ENCODE measurements around the gene NEUROG1. TPM values are rescaled to one million over a fixed set of nuclear protein-coding genes. Genes with fewer than 3 reads are reported as not detected.

The NEUROG1 gene
- total RNA-seq, 1 donor from 2014 or later: 0.04 TPM

DNA sequence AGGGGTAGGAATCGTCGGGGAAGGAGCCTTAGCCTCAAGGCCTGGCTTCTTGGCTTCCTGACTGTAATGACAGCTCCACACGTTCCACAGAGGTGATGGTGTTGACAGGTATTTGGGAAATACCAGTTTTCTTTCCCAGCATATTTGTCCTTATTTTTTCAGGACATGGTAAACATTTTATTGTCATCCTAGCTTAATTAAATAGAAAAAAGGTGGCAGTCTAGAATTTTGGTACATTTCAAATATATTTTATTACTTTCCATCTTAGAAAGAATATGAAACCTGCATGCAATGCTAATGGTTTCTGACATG is 34.6 kb upstream of the NEUROG1 start:
- Histone ChIP-seq H3K36me3 (ENCODE audit: control insufficient read depth, insufficient read depth, low read length) (no peaks in the 10 kb centered on the region), H3K27me3 (ENCODE audit: control insufficient read depth, insufficient read depth, low read length) (peaks cover 8% of the 10 kb centered on the region), H3K4me3 (ENCODE audit: low read depth, low read length) (no peak overlapping the region)
- no peak for DNase-seq (ENCODE audit: low read depth)
- TF ChIP-seq, protein P1, sequence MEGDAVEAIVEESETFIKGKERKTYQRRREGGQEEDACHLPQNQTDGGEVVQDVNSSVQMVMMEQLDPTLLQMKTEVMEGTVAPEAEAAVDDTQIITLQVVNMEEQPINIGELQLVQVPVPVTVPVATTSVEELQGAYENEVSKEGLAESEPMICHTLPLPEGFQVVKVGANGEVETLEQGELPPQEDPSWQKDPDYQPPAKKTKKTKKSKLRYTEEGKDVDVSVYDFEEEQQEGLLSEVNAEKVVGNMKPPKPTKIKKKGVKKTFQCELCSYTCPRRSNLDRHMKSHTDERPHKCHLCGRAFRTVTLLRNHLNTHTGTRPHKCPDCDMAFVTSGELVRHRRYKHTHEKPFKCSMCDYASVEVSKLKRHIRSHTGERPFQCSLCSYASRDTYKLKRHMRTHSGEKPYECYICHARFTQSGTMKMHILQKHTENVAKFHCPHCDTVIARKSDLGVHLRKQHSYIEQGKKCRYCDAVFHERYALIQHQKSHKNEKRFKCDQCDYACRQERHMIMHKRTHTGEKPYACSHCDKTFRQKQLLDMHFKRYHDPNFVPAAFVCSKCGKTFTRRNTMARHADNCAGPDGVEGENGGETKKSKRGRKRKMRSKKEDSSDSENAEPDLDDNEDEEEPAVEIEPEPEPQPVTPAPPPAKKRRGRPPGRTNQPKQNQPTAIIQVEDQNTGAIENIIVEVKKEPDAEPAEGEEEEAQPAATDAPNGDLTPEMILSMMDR (IDR thresholded peaks at IDR 0.05; ENCODE audit: insufficient read depth, low read length, poor library complexity, severe bottlenecking): no peak

DNA sequence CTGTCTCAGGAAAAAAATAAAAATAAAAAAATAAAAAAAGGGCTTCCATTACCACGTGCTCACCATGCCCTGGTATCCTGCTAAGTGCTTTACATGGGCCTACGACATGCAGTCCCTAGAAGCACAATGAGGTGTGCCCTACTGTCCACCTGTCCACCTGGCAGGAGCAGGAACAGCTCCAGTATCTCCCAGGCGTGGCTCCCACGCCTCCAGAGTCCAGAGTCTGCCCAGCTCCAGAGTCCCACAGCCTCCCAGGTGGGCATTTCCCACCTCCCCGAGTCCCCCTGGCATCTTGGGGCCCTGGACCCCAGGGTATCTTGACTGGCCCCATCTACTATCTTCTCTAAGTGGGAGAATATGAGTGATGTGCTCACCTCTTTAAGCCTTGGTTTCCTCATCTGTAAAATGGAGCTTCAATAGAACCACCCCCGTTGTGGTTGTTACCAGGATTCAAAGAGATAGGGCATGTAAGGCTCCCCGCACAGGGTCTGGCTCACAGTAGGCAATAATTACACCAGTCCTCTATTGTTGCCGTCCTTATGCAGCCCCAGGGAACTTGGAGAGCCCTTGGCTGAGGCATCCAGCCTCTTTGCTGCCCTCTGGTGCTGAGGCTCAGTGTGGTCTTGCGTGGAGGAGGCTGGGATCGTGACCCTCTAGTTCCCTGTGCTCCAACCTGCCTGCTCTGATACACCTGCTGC is 34.1 kb upstream of the NEUROG1 start:
- DNase-seq (ENCODE audit: low read depth): no peak
- TF ChIP-seq, protein P1 (IDR thresholded peaks at IDR 0.05; ENCODE audit: insufficient read depth, low read length, poor library complexity, severe bottlenecking): peak; percentile 69

DNA sequence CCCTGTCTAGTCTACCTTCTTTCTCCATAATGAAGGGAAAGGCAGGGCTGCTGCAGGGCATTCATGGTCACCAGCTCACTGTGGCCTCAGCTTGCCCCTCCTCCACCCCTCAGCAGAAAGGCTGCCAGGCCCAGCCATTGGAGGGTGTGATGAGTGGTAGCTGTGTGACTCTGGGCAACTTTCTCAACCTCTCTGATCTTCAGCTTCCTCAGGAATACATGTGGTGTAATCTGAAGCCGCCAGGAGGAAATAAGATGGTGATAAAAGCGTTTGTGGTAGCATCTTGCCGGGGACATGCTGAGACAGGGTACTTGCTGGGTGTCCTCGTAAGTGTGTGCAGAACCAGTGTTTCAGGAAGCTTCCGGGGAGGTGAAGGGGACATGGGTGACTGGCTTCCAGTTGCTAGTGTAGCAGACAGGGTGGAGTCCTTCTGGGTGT is 33.2 kb upstream of the NEUROG1 start:
- TF ChIP-seq, protein P1 (IDR thresholded peaks at IDR 0.05; ENCODE audit: insufficient read depth, low read length, poor library complexity, severe bottlenecking): no peak
- Histone ChIP-seq H3K4me3 (ENCODE audit: low read depth, low read length) (no peak overlapping the region), H3K27me3 (ENCODE audit: control insufficient read depth, insufficient read depth, low read length) (peaks cover 11% of the 10 kb centered on the region), H3K36me3 (ENCODE audit: control insufficient read depth, insufficient read depth, low read length) (no peaks in the 10 kb centered on the region)
- no peak for DNase-seq (ENCODE audit: low read depth)

More for the DNA sequence above, 34.1 kb upstream of the NEUROG1 start:
- H3K27me3 ChIP-seq (ENCODE audit: control insufficient read depth, insufficient read depth, low read length): peaks cover 8% of the 10 kb centered on the region
- H3K36me3 ChIP-seq (ENCODE audit: control insufficient read depth, insufficient read depth, low read length): no peaks in the 10 kb centered on the region
- no peak overlapping the region for H3K4me3 ChIP-seq (ENCODE audit: low read depth, low read length)

DNA sequence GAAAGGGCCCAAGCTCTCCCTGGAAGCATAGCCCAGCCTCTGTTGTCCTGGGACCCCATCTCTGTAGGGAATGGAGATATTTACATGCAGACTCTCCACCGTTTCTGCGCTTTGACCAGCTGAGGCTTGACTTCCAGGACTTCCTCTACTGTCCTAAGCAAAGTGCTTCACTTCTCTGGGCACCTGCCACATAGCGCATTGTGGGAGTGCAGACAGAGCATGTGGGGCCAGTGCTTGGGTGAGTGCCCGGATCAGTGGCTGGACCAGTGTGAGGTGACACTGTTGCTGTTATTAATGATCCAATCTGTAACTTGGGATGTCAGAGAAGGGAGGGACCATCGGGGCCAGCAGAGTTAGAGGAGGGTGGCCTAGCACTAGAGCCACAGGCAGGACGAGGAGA is 32.5 kb upstream of the NEUROG1 start:
- Histone ChIP-seq H3K27me3 (ENCODE audit: control insufficient read depth, insufficient read depth, low read length) (peaks cover 11% of the 10 kb centered on the region), H3K4me3 (ENCODE audit: low read depth, low read length) (no peak overlapping the region), H3K36me3 (ENCODE audit: control insufficient read depth, insufficient read depth, low read length) (no peaks in the 10 kb centered on the region)
- no peak for DNase-seq (ENCODE audit: low read depth)
- TF ChIP-seq, protein P1 (IDR thresholded peaks at IDR 0.05; ENCODE audit: insufficient read depth, low read length, poor library complexity, severe bottlenecking): no peak

DNA sequence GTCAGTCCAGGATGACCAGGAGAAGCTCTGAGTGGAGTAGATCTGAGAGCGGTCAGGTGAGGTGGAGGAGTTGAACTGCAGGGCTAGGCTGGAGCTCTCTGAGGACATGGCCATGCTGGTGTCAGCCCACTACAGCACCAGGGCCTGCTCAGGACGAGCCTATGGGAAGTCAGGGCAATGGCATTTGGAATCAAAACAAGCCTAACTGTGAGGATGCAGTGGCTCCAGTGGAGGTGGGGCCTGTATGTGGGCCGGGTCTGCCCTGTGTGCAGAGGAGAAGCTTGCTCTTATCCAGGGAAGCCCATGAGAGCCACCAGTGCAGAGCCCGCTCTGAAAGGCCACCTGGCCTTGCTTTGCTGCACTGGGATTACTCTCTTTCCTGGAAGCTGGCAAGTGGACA is 31.9 kb upstream of the NEUROG1 start:
- Histone ChIP-seq H3K4me3 (ENCODE audit: low read depth, low read length) (no peak overlapping the region), H3K36me3 (ENCODE audit: control insufficient read depth, insufficient read depth, low read length) (no peaks in the 10 kb centered on the region), H3K27me3 (ENCODE audit: control insufficient read depth, insufficient read depth, low read length) (peaks cover 11% of the 10 kb centered on the region)
- TF ChIP-seq, protein P1 (IDR thresholded peaks at IDR 0.05; ENCODE audit: insufficient read depth, low read length, poor library complexity, severe bottlenecking): no peak
- no peak for DNase-seq (ENCODE audit: low read depth)
